ENCODE data around the gene FIGNL2. TPM values are rescaled to one million over a fixed set of nuclear protein-coding genes. Genes with fewer than 3 reads are reported as not detected.

FIGNL2 gene, protein sequence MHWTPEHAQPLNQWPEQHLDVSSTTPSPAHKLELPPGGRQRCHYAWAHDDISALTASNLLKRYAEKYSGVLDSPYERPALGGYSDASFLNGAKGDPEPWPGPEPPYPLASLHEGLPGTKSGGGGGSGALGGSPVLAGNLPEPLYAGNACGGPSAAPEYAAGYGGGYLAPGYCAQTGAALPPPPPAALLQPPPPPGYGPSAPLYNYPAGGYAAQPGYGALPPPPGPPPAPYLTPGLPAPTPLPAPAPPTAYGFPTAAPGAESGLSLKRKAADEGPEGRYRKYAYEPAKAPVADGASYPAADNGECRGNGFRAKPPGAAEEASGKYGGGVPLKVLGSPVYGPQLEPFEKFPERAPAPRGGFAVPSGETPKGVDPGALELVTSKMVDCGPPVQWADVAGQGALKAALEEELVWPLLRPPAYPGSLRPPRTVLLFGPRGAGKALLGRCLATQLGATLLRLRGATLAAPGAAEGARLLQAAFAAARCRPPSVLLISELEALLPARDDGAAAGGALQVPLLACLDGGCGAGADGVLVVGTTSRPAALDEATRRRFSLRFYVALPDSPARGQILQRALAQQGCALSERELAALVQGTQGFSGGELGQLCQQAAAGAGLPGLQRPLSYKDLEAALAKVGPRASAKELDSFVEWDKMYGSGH
- 0.09 TPM in 1 of 2 replicates, not detected in the other for total RNA-seq

DNA sequence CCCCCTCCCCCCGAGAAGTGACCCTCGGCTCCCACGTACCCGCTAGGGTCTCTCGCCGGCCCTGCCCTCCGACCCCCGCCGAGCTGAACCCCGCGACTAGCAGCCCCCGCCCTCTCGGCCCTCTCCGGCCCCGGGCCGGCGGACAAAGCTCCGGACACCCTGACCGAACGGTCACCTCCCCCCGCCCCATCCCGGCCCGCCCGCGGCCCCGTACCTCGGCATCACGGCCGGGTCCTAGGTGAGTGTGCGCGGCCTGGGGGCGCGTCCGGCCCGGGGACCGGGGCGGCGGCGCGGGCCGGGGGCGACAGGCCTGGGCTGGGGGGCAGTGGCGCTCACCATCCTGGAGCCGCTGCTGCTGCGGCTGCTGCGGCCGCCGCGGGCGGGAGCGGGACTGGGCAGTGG is at the start of gene FIGNL2:
TSS of gene FIGNL2 (minus strand) at position 393 of the 402 bp plus-strand sequence. CDS start 26,305 bp downstream, outside the sequence.

DNA sequence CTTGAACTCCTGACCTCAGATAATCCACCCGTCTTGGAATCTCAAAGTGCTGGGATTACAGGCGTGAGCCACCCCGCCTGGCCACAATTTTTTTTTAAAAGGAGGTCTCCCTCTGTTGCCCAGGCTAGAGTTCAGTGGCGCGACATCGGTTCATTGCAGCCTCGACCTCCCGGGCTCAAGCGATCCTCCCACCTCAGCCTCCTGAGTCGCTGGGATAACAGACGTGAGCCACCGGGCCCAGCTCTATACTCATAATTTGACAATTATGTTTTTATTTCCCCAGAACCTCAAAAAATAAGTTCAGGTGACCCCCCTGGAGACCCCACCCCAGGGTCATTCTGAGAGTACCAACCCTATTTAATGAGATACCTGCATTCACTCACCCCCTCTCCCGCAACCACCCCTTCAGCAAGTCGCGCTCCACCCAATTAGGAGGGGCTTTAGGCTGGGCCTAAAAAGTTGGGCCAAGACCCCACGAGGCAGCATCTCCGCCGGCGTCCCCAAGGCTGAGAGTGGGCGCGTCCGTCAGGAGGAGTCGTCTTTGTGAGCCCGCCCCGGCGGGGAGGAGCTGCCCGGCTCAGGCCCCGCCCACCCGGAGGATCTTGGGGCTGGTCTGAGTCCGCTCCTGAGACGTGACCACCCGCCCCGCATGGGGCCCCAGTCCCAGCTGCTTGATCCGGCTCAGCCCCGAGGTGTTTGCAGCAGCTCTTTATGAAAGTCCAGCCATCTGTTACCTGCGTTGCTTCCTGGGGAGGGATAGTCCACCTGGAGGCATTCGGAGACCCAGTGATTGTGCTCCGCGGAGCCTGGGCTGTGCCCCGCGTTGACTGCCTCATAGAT is 39.2 kb upstream of the FIGNL2 start, which contains the start of gene ANKRD33:
TSS of gene ANKRD33 (plus strand) at position 628 of the 840 bp plus-strand sequence. CDS start at position 712, 84 bp downstream.

Other genes starting within 250 kb of the FIGNL2 start
- not detected in 2 replicates for gene ANKRD33, start 39.4 kb upstream of the FIGNL2 start, total RNA-seq
- 79.6 and 125 TPM in 2 replicates for gene ACVRL1, start 58.8 kb upstream of the FIGNL2 start, total RNA-seq
- 9.2 and 16.1 TPM in 2 replicates for gene ACVR1B, start 103.0 kb upstream of the FIGNL2 start, total RNA-seq
- gene TAMALIN, start 158.2 kb upstream of the FIGNL2 start, total RNA-seq = 17.9 and 18.8 TPM in 2 replicates
- 8.6 and 21.1 TPM in 2 replicates for gene NR4A1, start 202.7 kb upstream of the FIGNL2 start, total RNA-seq
- gene ATG101, start 221.3 kb upstream of the FIGNL2 start, total RNA-seq = 53.8 and 61.4 TPM in 2 replicates
- 2.0 TPM in 1 of 2 replicates, not detected in the other for gene SMIM41, start 231.0 kb upstream of the FIGNL2 start, total RNA-seq